Erythroblast (primary cell): Measurements from ENCODE around the gene KCNN4.
"Not testable (repeated sequence)": the region's sequence is repeated elsewhere in the genome, so short reads cannot be mapped to it uniquely, and the experiment has no call there.

Experiments
- DNase-seq, 2 experiments: peaks; one replicate each; lab custom pipeline; 2025; lab: John Stamatoyannopoulos, UW
- GATA1 ChIP-seq: IDR thresholded peaks from 2 replicates; pipeline ENCODE4 v1.6.1; 2011; ENCODE audit warnings: low read depth, mild to moderate bottlenecking, control low read depth, low read length, moderate library complexity
- POLR2A ChIP-seq: IDR thresholded peaks from 2 replicates; pipeline ENCODE4 v1.6.1; 2011; ENCODE audit warnings: mild to moderate bottlenecking, low read length

Gene KCNN4

GRCh38 chr19:43784981-43785808 is 4.4 kb upstream of the KCNN4 start:
- TF ChIP-seq GATA1 = no peak
- no peak for TF ChIP-seq POLR2A
- peak; percentile 79 to 88 for DNase-seq

- peak; percentile 63 to 85 for DNase-seq
- TF ChIP-seq GATA1 (no peak), POLR2A (no peak)
Measured at GRCh38 chr19:43784241-43784980, 3.6 kb upstream of the KCNN4 start.

DNA sequence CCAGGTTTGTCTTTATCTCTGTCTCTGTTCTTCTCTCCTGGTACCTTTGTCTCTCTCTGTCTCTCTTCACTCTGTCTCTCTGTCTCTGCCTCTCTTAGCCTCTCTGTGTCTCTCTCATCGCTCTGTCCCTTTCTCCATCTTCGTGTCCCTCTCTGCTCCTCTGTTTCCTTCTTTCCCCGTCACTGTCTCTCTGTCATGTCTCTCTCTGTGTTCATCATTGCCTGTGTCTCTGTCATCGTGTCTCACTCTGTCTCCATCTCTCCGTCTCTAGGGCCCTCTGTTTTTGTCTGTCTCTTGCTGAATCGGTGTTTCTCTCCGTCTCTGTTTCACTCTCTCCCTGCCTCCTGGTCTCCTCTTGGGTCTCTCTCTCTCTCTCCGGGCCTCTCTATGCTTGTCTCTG is 2.9 kb upstream of the KCNN4 start:
- no peak for DNase-seq

DNA sequence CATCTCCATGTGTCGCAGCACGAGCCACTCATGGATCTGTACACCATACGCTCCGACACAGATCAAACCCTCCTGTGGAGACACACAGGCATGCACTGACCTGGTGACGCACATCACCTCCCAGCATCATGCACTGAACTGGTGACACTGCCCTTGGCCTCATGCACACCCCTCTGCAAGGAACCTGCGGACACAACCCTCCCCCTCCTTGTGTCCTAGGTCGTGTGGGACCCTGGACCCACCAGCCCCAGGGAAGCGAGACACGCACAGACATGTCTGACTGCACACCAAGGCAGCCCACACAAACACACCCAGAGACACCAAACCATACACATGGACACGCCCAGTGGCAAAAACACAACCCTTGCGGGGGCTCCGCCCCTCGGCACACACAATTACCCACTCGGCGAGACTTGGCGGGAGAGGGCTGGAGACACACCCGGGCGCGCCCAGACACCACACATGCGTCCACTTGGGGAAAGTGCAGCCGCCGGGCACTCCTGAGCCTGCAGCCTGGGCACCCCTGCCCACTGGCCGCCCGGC is 2.0 kb upstream of the KCNN4 start:
- DNase-seq = peak; percentile 60 to 65
- TF ChIP-seq GATA1 = no peak
- no peak for TF ChIP-seq POLR2A

More for the DNA sequence above, 2.9 kb upstream of the KCNN4 start:
- no peak for TF ChIP-seq GATA1
- no peak for TF ChIP-seq POLR2A

GRCh38 chr19:43782311-43782660 is 1.5 kb upstream of the KCNN4 start:
- no peak for TF ChIP-seq POLR2A
- no peak for DNase-seq

DNA sequence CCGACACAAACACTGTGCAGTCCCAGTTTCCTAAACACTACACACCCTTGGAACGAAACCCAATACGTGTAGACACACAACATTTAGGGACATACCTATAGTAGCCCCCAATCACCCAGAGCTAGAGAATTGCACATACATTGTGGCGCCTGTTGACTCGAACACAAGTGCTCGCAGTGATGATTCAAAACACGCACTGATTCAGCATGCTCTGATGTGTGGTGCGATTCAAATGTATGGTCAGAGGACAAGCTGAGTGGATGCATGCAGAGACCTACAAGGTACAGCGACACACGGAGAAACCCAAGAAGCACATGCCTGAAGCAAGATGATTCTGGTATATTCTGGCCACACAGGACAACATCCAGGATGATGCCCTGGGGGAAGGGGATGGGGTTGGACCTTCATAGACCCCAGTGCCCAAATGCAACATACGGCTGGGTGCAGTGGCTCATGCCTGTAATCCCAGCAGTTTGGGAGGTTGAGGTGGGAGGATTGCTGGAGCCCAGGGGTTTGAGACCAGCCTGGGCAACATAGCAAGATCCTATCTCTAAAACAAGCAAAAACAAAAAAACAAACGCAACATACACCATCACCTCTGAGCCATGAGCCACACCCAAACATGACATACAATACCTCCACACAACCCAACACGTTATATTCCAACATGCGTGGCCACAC is 997 bp upstream of the KCNN4 start:
- TF ChIP-seq GATA1 (no peak), POLR2A (no peak)
- no peak for DNase-seq

DNA sequence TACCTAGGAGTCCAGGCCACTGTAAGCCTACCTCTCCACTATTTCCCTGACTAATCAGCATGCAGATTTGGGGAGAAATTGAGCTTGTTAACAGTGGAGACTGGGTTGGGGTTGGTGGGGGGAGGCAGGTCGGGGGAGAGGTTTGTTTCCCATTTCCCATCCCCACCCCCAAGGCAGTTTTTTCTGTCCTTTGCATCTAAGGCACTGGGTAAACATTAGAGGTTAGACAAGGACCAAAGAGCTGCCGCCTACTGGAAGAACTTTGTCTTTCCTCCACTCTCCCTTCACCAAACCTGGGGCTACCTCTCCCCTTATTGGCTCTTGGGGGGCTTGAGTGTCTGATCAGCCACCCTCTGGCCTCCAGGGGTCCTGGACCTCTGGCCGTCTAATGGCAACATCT is 953 bp downstream of the KCNN4 start:
- DNase-seq = peak; percentile 18 to 44
- TF ChIP-seq POLR2A = no peak
- TF ChIP-seq GATA1 = no peak

GRCh38 chr19:43779147-43779819 is 1.5 kb downstream of the KCNN4 start:
- DNase-seq = peak in 1 of 2 experiments; percentile 14
- TF ChIP-seq POLR2A (no peak), GATA1 (no peak)

GRCh38 chr19:43778651-43779050 is 2.1 kb downstream of the KCNN4 start:
- TF ChIP-seq POLR2A (no peak), GATA1 (no peak)
- no peak for DNase-seq

DNA sequence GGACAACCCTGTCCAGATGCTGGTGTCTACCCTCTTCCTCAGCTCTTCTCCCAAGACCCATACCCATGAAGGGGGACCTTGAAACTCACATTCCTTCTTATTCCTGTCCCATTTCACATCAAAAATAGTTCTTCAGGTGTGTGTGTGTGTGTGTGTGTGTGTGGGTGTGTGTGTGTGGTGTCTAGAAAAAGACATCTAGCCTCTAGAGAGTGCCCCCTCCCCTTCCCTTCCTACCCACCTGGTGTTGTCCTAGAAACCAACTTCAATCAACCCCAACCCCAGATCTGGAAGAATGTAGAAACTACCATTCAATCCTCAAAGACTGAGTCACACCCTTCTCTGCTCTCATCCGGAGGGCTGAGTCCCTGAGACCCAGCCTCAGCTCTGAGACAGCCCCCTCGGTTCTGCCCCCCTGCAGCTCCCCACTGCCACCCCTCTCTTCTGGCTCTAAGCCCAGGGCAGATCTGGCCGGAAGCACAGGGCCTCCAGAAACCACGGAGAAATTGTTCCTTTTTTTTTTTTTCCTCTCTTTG is 3.5 kb downstream of the KCNN4 start:
- TF ChIP-seq POLR2A (no peak), GATA1 (no peak)
- peak; percentile 37 to 55 for DNase-seq

- no peak for DNase-seq
- no peak for TF ChIP-seq GATA1
- TF ChIP-seq POLR2A = no peak
Measured at GRCh38 chr19:43776286-43776685, 4.5 kb downstream of the KCNN4 start.

DNA sequence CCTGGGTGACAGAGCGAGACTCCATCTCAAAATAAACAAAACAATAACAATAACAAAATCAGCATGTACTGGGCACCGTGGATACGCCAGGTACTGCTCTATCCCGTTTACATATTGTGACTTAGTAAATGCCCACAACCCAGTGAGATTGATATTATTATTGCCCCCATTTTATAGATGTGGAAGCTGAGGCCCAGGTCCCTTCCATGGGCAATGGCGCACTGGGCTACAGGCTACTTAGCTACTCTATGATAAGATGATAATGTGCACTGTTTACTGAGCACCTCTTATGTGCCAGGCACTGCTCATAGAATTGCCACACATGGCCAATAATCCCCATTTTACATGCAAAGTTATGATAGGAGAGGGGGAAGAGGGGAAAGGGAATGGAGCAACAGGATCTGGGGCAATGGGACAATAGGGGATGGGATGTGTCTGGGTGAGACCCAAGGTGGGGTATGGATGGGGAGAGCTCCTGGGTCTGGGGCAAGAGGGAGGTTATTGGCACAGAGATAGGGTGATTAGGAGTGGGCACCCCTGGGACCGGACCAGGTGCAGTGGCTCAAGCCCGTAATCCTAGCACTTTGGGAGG is 5.4 kb downstream of the KCNN4 start:
- TF ChIP-seq GATA1 (no peak), POLR2A (no peak)
- no peak for DNase-seq

DNA sequence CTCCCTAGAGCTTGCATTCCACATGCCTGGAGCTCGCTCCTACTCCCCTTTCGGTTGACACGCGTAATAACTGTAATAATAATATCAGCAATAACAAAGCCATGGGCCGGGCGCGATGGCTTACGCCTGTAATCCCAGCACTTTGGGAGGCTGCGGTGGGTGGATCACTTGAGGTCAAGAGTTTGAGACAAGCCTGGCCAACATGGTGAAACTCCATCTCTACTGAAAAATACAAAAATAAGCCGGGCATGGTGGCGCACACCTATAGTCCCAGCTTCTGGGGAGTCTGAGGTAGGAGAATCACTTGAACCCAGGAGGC is 5.9 kb downstream of the KCNN4 start:
- not testable (repeated sequence) for DNase-seq
